Ovary (tissue), 9 donors: Measurements from ENCODE around the gene BNIP2. TPM values are rescaled to one million over a fixed set of nuclear protein-coding genes. Genes with fewer than 3 reads are reported as not detected.

Source experiments
- DNase-seq, 5 donors: peaks; one replicate each; pipeline ENCODE4 v3.0.0-alpha.2; 2019 to 2020
- H3K27ac ChIP-seq, 2 donors: fragments of 200-600 bp; one replicate each; pipeline versions ENCODE4 v1.5.1 to v1.8.0; 2019 to 2022
- H3K27me3 ChIP-seq: fragments of 200-600 bp; one replicate; pipeline ENCODE4 v1.8.0; 2022
- H3K36me3 ChIP-seq: fragments of 200-600 bp; sonication (generic); one replicate; pipeline ENCODE4 v1.5.1; 2019
- H3K4me1 ChIP-seq: one replicate; pipeline ENCODE4 v1.8.1; 2013; ENCODE audit warnings: mild to moderate bottlenecking, moderate library complexity; ENCODE audit not compliant: insufficient read depth
- H3K4me3 ChIP-seq: fragments of 200-600 bp; sonication (generic); one replicate; pipeline ENCODE4 v1.5.1; 2017
- H3K9me3 ChIP-seq, 2 donors: fragments of 200-600 bp in 1 of 2; sonication (generic) in 1 of 2; one replicate each; pipeline versions ENCODE4 v1.5.1 to v1.8.1; 2013 to 2019; ENCODE audit warnings: mild to moderate bottlenecking in 1 of 2, moderate library complexity in 1 of 2
- EP300 ChIP-seq: sonication (generic); formaldehyde crosslinking; IDR thresholded peaks from one replicate; pipeline ENCODE4 v1.6.1; 2017; ENCODE audit warnings: antibody characterized with exemption
- POLR2A ChIP-seq: fragments of 450-650 bp; IDR thresholded peaks from one replicate; pipeline ENCODE4 v1.6.1; 2017; ENCODE audit warnings: antibody characterized with exemption, mild to moderate bottlenecking, moderate library complexity
- WGBS, 3 donors: extraction: QIAGEN DNeasy Blood & Tissue Kit in 1 of 3; methylation state at CpG; one replicate each; pipeline versions ENCODE4 v1.1.5 to v1.1.7; 2013 to 2017; 5-methylcytosine and 5-hydroxymethylcytosine counted together
- intact Hi-C, 4 donors: fragments of 100-400 bp; cut with DNase I; formaldehyde crosslinking; loops; one replicate each; pipeline versions ENCODE4 v1.11.0 to v1.15.1; 2022 to 2023
- polyA plus RNA-seq, 2 donors: library from polyadenylated mRNA; stranded (reverse); fragments of 200-250 nt in 1 of 2; fragments of 350-450 nt in 1 of 2; fragmentation: Illumina TruSeq in 1 of 2; extraction: RNeasy Lipid Tissue Mini Kit (QIAGEN cat#74804) in 1 of 2; gene quantifications; one replicate each; pipeline ENCODE4 v1.2.3, GENCODE V29; 2013 to 2014
- total RNA-seq, 7 donors: library from RNA; depleted of rRNA in 2 of 7; stranded (reverse); fragments of >200 nt in 2 of 7; fragmentation: NEBNext Ultra II Directional in 3 of 7; extraction: Animal tissue kit (Norgen Biotek cat#: 25700) in 3 of 7; gene quantifications; one replicate each; pipeline versions ENCODE4 v1.1.0 to v1.2.4, GENCODE V29; 2016 to 2023
- TF ChIP-seq, protein P1 (sequence below), 3 donors: fragments of 450-650 bp in 2 of 3; fragments of 200-600 bp in 1 of 3; IDR thresholded peaks; one replicate each; pipeline versions ENCODE4 v1.5.1 to v1.8.0; 2016 to 2022; ENCODE audit warnings: antibody characterized with exemption in 3 of 3, mild to moderate bottlenecking in 1 of 3
- donor health status: DM: no; HTN: no; CAD: no; lungs with moderate emphysema.
- donor health status: DM: no; HTN: no; CAD: no.
- donor health status: Bipolar disorder and iron deficiency.
- donor health status: DM: yes; HTN: yes; CAD: no.
- donor health status: DM: no; HTN: no; CAD: no.
- donor health status: DM: yes; HTN: yes; CAD: no.

The BNIP2 gene
- total and polyA plus RNA-seq, 9 donors: 31.3 to 71.4 (median 63.8) TPM

DNA sequence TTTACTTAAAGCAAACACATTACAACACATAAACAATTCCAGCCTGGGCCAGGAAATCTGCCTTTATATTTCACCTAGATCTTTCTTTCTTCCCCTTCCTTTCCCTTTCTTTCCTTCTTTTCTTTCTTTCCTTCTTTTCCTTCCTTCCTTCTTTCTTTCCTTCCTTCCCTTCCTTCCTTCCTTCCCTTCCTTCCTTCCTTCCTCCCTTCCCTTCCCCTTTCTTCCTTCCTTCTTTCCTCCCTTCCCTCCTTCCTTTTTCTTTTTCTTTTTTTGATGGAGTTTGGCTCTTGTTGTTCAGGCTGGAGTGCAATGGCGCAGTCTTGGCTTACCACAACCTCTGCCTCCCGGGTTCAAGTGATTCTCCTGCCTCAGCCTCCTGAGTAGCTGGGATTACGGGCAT is 24.1 kb upstream of the BNIP2 start:
- WGBS, 3 donors: 87 to 93% (median 88%) methylated on average over 3 of the region's 3 CpGs
- intact Hi-C loops: no loop called here
- Histone ChIP-seq H3K4me1 (no peaks in the 10 kb centered on the region), H3K27ac (no peak overlapping the region), H3K36me3 (no peaks in the 10 kb centered on the region), H3K9me3 (no peaks in the 10 kb centered on the region), H3K4me3 (no peak overlapping the region), H3K27me3 (no peaks in the 10 kb centered on the region)
- DNase-seq: no peak
- TF ChIP-seq, protein P1, sequence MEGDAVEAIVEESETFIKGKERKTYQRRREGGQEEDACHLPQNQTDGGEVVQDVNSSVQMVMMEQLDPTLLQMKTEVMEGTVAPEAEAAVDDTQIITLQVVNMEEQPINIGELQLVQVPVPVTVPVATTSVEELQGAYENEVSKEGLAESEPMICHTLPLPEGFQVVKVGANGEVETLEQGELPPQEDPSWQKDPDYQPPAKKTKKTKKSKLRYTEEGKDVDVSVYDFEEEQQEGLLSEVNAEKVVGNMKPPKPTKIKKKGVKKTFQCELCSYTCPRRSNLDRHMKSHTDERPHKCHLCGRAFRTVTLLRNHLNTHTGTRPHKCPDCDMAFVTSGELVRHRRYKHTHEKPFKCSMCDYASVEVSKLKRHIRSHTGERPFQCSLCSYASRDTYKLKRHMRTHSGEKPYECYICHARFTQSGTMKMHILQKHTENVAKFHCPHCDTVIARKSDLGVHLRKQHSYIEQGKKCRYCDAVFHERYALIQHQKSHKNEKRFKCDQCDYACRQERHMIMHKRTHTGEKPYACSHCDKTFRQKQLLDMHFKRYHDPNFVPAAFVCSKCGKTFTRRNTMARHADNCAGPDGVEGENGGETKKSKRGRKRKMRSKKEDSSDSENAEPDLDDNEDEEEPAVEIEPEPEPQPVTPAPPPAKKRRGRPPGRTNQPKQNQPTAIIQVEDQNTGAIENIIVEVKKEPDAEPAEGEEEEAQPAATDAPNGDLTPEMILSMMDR (IDR thresholded peaks at IDR 0.05): no peak
- TF ChIP-seq EP300 (no peak), POLR2A (no peak)

DNA sequence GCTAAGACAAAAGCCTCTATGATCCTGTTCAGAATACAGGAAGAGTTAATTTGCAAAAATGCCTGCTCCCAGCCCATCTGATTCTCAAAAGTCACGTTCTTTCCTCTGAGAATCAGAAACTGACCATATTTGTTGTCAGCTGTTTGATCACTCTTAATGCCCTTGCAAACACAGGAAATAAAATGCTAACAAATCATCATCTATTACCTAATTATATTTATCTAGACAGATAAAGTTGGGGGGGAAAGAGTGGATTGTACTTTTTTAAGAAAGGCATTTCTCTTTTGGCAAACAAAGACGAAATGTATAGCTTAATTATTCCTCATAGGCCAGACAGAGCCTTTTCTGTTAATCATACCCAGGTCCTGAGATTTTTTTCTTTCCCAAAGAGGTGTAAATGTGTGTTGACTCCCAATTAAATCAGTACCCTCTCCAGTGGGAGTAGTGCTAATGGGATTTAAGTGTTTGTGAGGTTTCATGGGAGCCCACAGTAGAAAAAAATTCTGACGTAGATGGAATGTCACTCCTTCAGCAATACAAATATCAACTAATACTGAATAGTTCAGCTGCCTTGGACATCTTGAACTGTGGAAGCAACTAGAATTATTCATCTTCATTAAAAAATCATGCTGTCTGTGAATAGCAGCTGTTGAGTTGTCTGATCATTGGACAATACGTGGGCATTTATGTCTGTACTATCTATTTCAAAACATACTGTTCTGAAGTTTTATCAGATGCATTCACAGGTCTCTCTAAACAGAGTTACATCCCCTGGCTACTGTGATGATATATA is 22.5 kb upstream of the BNIP2 start:
- Histone ChIP-seq H3K9me3 (no peaks in the 10 kb centered on the region), H3K27ac (no peak overlapping the region), H3K27me3 (no peaks in the 10 kb centered on the region), H3K4me3 (no peak overlapping the region), H3K36me3 (no peaks in the 10 kb centered on the region), H3K4me1 (no peaks in the 10 kb centered on the region)
- TF ChIP-seq POLR2A (no peak), EP300 (no peak)
- TF ChIP-seq, protein P1 (IDR thresholded peaks at IDR 0.05): no peak
- WGBS, 3 donors: 21 to 31% (median 30%) methylated on average over 4 of the region's 4 CpGs
- no peak for DNase-seq
- intact Hi-C loops: no loop called here

DNA sequence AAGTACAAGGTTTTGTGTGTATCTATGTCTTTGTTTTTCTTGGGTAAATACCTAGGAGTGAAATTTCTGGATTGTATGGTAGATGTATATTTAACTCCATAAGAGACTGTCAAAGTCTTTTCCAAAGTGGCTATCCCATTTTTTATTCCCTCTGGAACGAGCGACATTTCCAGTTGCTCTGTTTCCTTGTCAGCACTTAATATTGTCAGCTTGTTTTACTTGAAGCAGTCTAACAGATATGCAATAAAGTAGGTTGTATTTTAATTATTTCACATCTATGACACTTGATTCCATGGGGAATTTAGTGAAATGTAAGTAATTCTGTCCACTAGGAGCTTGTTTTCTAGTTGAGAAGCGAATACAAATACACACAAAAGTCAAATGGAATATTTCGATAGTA is 18.5 kb upstream of the BNIP2 start:
- no peaks in the 10 kb centered on the region for H3K27me3 ChIP-seq
- no peaks in the 10 kb centered on the region for H3K4me1 ChIP-seq
- H3K27ac ChIP-seq: no peak overlapping the region
- 96% methylated on average over 4 of the region's 4 CpGs for WGBS, 3 donors
- H3K9me3 ChIP-seq: no peaks in the 10 kb centered on the region
- H3K36me3 ChIP-seq: no peaks in the 10 kb centered on the region
- no peak overlapping the region for H3K4me3 ChIP-seq
- intact Hi-C loops: no loop called here
- TF ChIP-seq EP300 (no peak), POLR2A (no peak)
- TF ChIP-seq, protein P1 (IDR thresholded peaks at IDR 0.05): no peak
- DNase-seq: no peak

- TF ChIP-seq EP300: no peak
- TF ChIP-seq POLR2A: no peak
- TF ChIP-seq, protein P1 (IDR thresholded peaks at IDR 0.05): no peak
- Histone ChIP-seq H3K4me3 (no peak overlapping the region), H3K36me3 (no peaks in the 10 kb centered on the region), H3K4me1 (no peaks in the 10 kb centered on the region), H3K27me3 (no peaks in the 10 kb centered on the region), H3K9me3 (no peaks in the 10 kb centered on the region), H3K27ac (no peak overlapping the region)
- no peak for DNase-seq
- intact Hi-C loops: no loop called here
- 67 to 70% (median 68%) methylated on average over 6 of the region's 6 CpGs for WGBS, 3 donors
Measured at GRCh38 chr15:59703979-59704796, 15.1 kb upstream of the BNIP2 start.
